GM12878 (cell line): ENCODE measurements around the gene BRAT1. TPM values are rescaled to one million over a fixed set of nuclear protein-coding genes. Genes with fewer than 3 reads are reported as not detected.
A peak's percentile ranks its signal among the peaks of the same experiment; 100 is the strongest.

Experiments used
- CBX3 ChIP-seq: fragments of 200-600 bp; sonication (generic); IDR thresholded peaks from 2 replicates; pipeline ENCODE4 v1.6.1; 2016; ENCODE audit warnings: low read depth, borderline replicate concordance
- EED ChIP-seq: sonication (generic); IDR thresholded peaks from 2 replicates; pipeline ENCODE4 v1.6.1; 2016; ENCODE audit warnings: antibody characterized with exemption, low read depth
- EZH2 ChIP-seq: IDR thresholded peaks from 2 replicates; pipeline ENCODE4 v1.6.1; 2012; ENCODE audit warnings: low read depth, mild to moderate bottlenecking, control low read depth, inconsistent platforms, low read length, borderline replicate concordance; ENCODE audit not compliant: control insufficient read depth
- NR2F1 ChIP-seq: fragments of 450-650 bp; conservative IDR thresholded peaks from 2 replicates; pipeline ENCODE4 v1.6.1; 2017; ENCODE audit warnings: mild to moderate bottlenecking
- PAX5 ChIP-seq: IDR thresholded peaks from 2 replicates; pipeline ENCODE4 v1.6.1; 2011; ENCODE audit warnings: low read depth, low read length, borderline replicate concordance
- TCF12 ChIP-seq: IDR thresholded peaks from 2 replicates; pipeline ENCODE4 v1.6.1; 2011; ENCODE audit warnings: low read depth, mild to moderate bottlenecking, low read length
- ZNF217 ChIP-seq: fragments of 450-650 bp; IDR thresholded peaks from 2 replicates; pipeline ENCODE4 v1.6.1; 2017; ENCODE audit warnings: antibody characterized with exemption, mild to moderate bottlenecking
- ZNF274 ChIP-seq: IDR thresholded peaks from one replicate; pipeline ENCODE4 v1.8.0; 2011; ENCODE audit not compliant: insufficient read length, insufficient read depth
- polyA plus RNA-seq, 11 experiments: library from polyadenylated mRNA; depleted of rRNA in 4 of 11; unstranded in 6 of 11; stranded (reverse) in 5 of 11; fragments of >200 nt; fragmentation: Nextera tagmentation in 4 of 11; fragmentation: Illumina TruSeq in 1 of 11; extraction: Ambion mirVana in 4 of 11; extraction: Trizol in 1 of 11; gene quantifications; 1 replicate in 1 of 11; 2 replicates in 10 of 11; pipeline versions ENCODE4 v1.2.1 to v1.2.3, GENCODE V29; 2011 to 2016; ENCODE audit warnings: inconsistent platforms in 2 of 11, missing spikeins in 2 of 11, low read depth in 1 of 11
- total RNA-seq, 4 experiments: library from RNA; depleted of rRNA in 3 of 4; stranded (reverse); fragments of >200 nt in 3 of 4; fragmentation: Illumina TruSeq in 1 of 4; extraction: Trizol in 1 of 4; gene quantifications; 2 replicates each; pipeline versions ENCODE4 v1.2.1 to v1.2.3, GENCODE V29; 2013 to 2021
- TF ChIP-seq, protein P1 (sequence below): IDR thresholded peaks from 2 replicates; pipeline ENCODE4 v1.6.1; 2012; ENCODE audit warnings: improper control_type of control experiment, low read depth, low read length; ENCODE audit not compliant: insufficient replicate concordance
- TF ChIP-seq, protein P2 (sequence below): fragments of 450-650 bp; IDR thresholded peaks from 2 replicates; pipeline ENCODE4 v1.6.1; 2016; ENCODE audit warnings: mild to moderate bottlenecking, moderate library complexity, borderline replicate concordance
- TF ChIP-seq, protein P3 (sequence below): fragments of 450-650 bp; formaldehyde crosslinking; IDR thresholded peaks from 2 replicates; pipeline ENCODE4 v1.4.0; 2020; ENCODE audit warnings: mild to moderate bottlenecking, moderate library complexity

Gene BRAT1
- total and polyA plus RNA-seq, 10 of the 15 experiments (the other 5 are each of a cell fraction or from before 2014, with no cell fraction given), result 0.13 to 53.3 (median 16.0) TPM

DNA sequence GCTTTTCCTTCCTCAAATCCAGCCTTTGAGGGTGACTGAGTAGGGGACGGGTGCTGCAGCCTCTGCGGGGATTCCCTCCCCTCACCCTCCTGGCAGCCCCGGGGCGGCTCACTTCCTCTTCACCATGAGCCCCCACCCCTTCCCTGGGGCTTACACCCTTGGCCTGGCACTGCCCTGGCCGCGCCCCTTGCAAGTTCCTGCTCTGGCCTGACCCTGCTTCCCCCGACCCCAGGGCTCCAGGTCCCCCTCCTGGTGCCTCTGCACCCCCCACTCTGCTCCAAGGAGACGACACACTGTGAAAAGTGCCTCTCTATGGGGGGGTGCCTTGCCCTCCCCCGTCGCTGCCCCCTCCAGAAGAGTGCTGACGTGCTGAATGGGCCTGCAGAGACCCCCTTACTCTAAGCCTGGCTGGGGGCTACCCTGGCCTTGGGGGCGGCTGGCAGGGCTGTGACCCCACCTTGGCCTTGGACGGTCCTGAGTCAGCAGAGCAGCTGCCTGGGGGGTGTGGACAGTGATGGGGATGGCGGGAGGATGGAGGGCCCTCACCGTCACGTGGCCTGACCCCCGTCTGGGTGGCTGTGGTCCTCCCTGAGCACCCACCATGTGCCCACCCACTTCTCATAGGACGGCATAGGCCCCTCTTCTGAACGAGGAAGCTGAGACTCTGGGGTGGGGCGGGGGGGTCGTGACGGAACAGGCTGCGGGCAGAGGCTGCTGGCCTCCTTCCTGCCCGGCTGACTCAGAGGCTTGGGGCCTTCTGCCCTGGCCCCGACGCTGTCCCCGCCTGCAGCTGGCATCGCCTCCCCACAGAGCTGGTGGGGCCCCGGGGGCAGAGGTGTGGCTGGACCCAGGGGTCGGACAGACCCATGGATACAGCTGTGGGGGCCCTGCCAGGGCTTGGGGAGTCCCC, 25.9 kb downstream of the BRAT1 start (continued):
- TF ChIP-seq, protein P1, sequence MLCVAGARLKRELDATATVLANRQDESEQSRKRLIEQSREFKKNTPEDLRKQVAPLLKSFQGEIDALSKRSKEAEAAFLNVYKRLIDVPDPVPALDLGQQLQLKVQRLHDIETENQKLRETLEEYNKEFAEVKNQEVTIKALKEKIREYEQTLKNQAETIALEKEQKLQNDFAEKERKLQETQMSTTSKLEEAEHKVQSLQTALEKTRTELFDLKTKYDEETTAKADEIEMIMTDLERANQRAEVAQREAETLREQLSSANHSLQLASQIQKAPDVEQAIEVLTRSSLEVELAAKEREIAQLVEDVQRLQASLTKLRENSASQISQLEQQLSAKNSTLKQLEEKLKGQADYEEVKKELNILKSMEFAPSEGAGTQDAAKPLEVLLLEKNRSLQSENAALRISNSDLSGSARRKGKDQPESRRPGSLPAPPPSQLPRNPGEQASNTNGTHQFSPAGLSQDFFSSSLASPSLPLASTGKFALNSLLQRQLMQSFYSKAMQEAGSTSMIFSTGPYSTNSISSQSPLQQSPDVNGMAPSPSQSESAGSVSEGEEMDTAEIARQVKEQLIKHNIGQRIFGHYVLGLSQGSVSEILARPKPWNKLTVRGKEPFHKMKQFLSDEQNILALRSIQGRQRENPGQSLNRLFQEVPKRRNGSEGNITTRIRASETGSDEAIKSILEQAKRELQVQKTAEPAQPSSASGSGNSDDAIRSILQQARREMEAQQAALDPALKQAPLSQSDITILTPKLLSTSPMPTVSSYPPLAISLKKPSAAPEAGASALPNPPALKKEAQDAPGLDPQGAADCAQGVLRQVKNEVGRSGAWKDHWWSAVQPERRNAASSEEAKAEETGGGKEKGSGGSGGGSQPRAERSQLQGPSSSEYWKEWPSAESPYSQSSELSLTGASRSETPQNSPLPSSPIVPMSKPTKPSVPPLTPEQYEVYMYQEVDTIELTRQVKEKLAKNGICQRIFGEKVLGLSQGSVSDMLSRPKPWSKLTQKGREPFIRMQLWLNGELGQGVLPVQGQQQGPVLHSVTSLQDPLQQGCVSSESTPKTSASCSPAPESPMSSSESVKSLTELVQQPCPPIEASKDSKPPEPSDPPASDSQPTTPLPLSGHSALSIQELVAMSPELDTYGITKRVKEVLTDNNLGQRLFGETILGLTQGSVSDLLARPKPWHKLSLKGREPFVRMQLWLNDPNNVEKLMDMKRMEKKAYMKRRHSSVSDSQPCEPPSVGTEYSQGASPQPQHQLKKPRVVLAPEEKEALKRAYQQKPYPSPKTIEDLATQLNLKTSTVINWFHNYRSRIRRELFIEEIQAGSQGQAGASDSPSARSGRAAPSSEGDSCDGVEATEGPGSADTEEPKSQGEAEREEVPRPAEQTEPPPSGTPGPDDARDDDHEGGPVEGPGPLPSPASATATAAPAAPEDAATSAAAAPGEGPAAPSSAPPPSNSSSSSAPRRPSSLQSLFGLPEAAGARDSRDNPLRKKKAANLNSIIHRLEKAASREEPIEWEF, result no peak
- TF ChIP-seq PAX5, result peak; percentile 42; the same call in 1 of the 2 replicates
- TF ChIP-seq NR2F1, result peak; percentile 84
- no peak for TF ChIP-seq TCF12
- TF ChIP-seq EED, result peak; percentile 20
- TF ChIP-seq, protein P2, sequence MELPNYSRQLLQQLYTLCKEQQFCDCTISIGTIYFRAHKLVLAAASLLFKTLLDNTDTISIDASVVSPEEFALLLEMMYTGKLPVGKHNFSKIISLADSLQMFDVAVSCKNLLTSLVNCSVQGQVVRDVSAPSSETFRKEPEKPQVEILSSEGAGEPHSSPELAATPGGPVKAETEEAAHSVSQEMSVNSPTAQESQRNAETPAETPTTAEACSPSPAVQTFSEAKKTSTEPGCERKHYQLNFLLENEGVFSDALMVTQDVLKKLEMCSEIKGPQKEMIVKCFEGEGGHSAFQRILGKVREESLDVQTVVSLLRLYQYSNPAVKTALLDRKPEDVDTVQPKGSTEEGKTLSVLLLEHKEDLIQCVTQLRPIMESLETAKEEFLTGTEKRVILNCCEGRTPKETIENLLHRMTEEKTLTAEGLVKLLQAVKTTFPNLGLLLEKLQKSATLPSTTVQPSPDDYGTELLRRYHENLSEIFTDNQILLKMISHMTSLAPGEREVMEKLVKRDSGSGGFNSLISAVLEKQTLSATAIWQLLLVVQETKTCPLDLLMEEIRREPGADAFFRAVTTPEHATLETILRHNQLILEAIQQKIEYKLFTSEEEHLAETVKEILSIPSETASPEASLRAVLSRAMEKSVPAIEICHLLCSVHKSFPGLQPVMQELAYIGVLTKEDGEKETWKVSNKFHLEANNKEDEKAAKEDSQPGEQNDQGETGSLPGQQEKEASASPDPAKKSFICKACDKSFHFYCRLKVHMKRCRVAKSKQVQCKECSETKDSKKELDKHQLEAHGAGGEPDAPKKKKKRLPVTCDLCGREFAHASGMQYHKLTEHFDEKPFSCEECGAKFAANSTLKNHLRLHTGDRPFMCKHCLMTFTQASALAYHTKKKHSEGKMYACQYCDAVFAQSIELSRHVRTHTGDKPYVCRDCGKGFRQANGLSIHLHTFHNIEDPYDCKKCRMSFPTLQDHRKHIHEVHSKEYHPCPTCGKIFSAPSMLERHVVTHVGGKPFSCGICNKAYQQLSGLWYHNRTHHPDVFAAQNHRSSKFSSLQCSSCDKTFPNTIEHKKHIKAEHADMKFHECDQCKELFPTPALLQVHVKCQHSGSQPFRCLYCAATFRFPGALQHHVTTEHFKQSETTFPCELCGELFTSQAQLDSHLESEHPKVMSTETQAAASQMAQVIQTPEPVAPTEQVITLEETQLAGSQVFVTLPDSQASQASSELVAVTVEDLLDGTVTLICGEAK, result no peak
- TF ChIP-seq, protein P3, sequence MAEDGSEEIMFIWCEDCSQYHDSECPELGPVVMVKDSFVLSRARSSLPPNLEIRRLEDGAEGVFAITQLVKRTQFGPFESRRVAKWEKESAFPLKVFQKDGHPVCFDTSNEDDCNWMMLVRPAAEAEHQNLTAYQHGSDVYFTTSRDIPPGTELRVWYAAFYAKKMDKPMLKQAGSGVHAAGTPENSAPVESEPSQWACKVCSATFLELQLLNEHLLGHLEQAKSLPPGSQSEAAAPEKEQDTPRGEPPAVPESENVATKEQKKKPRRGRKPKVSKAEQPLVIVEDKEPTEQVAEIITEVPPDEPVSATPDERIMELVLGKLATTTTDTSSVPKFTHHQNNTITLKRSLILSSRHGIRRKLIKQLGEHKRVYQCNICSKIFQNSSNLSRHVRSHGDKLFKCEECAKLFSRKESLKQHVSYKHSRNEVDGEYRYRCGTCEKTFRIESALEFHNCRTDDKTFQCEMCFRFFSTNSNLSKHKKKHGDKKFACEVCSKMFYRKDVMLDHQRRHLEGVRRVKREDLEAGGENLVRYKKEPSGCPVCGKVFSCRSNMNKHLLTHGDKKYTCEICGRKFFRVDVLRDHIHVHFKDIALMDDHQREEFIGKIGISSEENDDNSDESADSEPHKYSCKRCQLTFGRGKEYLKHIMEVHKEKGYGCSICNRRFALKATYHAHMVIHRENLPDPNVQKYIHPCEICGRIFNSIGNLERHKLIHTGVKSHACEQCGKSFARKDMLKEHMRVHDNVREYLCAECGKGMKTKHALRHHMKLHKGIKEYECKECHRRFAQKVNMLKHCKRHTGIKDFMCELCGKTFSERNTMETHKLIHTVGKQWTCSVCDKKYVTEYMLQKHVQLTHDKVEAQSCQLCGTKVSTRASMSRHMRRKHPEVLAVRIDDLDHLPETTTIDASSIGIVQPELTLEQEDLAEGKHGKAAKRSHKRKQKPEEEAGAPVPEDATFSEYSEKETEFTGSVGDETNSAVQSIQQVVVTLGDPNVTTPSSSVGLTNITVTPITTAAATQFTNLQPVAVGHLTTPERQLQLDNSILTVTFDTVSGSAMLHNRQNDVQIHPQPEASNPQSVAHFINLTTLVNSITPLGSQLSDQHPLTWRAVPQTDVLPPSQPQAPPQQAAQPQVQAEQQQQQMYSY, result no peak
- TF ChIP-seq EZH2, result no peak
- no peak for TF ChIP-seq ZNF217
- TF ChIP-seq ZNF274, result no peak
- TF ChIP-seq CBX3, result no peak
